HS-5 (cell line): ENCODE results near the gene MC1R.
A peak's percentile ranks its signal among the peaks of the same experiment; 100 is the strongest.
"Not testable (repeated sequence)": the region's sequence is repeated elsewhere in the genome, so short reads cannot be mapped to it uniquely, and the experiment has no call there.

ENCODE experiments used
- DNase-seq: peaks from one replicate; pipeline ENCODE4 v3.0.0-alpha.2; 2012; ENCODE audit warnings: low read depth

Gene MC1R

GRCh38 chr16:89914642-89915285, 3.9 kb upstream of the MC1R start:
- DNase-seq, result not testable (repeated sequence)

GRCh38 chr16:89915303-89916232, 3.1 kb upstream of the MC1R start:
- no peak for DNase-seq

- DNase-seq, result peak; percentile 61
Measured at GRCh38 chr16:89917773-89918452, 749 bp upstream of the MC1R start.

- DNase-seq, result no peak
Measured at GRCh38 chr16:89919535-89920406, 1.1 kb downstream of the MC1R start.

- DNase-seq, result no peak
Measured at GRCh38 chr16:89920723-89921122, 2.1 kb downstream of the MC1R start.

GRCh38 chr16:89921131-89921701, 2.6 kb downstream of the MC1R start:
- no peak for DNase-seq

- no peak for DNase-seq
Measured at GRCh38 chr16:89921702-89922476, 3.2 kb downstream of the MC1R start.

- peak; percentile 56 for DNase-seq
Measured at GRCh38 chr16:89922477-89922883, 3.8 kb downstream of the MC1R start.

- DNase-seq, result no peak
Measured at GRCh38 chr16:89922884-89923639, 4.4 kb downstream of the MC1R start, which contains the start of gene TUBB3. Gene TUBB3, plus strand, starts transcription at chr16:89923342. Its CDS starts 60 bp downstream, at chr16:89923402.

- no peak for DNase-seq
Measured at GRCh38 chr16:89923640-89924296, 5.1 kb downstream of the MC1R start.

GRCh38 chr16:89924297-89924924, 5.7 kb downstream of the MC1R start:
- no peak for DNase-seq

GRCh38 chr16:89924925-89925307, 6.3 kb downstream of the MC1R start:
- no peak for DNase-seq

GRCh38 chr16:89925596-89926079, 7.0 kb downstream of the MC1R start:
- DNase-seq, result no peak

- no peak for DNase-seq
Measured at GRCh38 chr16:89931305-89931896, 12.7 kb downstream of the MC1R start.

- DNase-seq, result no peak
Measured at GRCh38 chr16:89931964-89932363, 13.3 kb downstream of the MC1R start.

- not testable (repeated sequence) for DNase-seq
Measured at GRCh38 chr16:89934019-89934418, 15.4 kb downstream of the MC1R start.

- DNase-seq, result no peak
Measured at GRCh38 chr16:89934611-89935553, 16.2 kb downstream of the MC1R start.
